Heart left ventricle (tissue), 16 donors: ENCODE results near the gene NDUFAF3. TPM values are rescaled to one million over a fixed set of nuclear protein-coding genes. Genes with fewer than 3 reads are reported as not detected.

Experiments
- ATAC-seq, 4 donors: fragments of 200-7000 bp; cut with Tn5 transposase; one replicate each; pipeline ENCODE4 v1.9.1; 2020 to 2022; ENCODE audit warnings: moderate library complexity in 4 of 4, mild to moderate bottlenecking in 3 of 4, moderate number of reproducible peaks in 1 of 4
- DNase-seq, 5 donors: peaks; one replicate each; pipeline ENCODE4 v3.0.0-alpha.2; 2020
- H3K27ac ChIP-seq, 12 donors: fragments of 200-600 bp; sonication (generic) in 4 of 12; one replicate each; pipeline versions ENCODE4 v1.5.0 to v1.8.0; 2016 to 2022; ENCODE audit warnings: mild to moderate bottlenecking in 2 of 12
- H3K27me3 ChIP-seq, 9 donors: fragments of 200-600 bp; sonication (generic) in 2 of 9; one replicate each; pipeline versions ENCODE4 v1.5.1 to v1.8.0; 2016 to 2022; ENCODE audit warnings: mild to moderate bottlenecking in 3 of 9
- H3K36me3 ChIP-seq, 9 donors: fragments of 200-600 bp; sonication (generic) in 2 of 9; one replicate each; pipeline versions ENCODE4 v1.5.0 to v1.8.0; 2018 to 2022; ENCODE audit warnings: mild to moderate bottlenecking in 2 of 9
- H3K4me1 ChIP-seq, 12 donors: fragments of 200-600 bp; sonication (generic) in 4 of 12; one replicate each; pipeline versions ENCODE4 v1.5.0 to v1.8.0; 2016 to 2022; ENCODE audit warnings: mild to moderate bottlenecking in 3 of 12
- H3K4me3 ChIP-seq, 12 donors: fragments of 200-600 bp; sonication (generic) in 4 of 12; one replicate each; pipeline versions ENCODE4 v1.5.0 to v1.8.0; 2017 to 2022; ENCODE audit warnings: mild to moderate bottlenecking in 9 of 12, moderate library complexity in 4 of 12
- H3K9me3 ChIP-seq, 12 donors: fragments of 200-600 bp; sonication (generic) in 4 of 12; one replicate each; pipeline versions ENCODE4 v1.5.0 to v1.8.0; 2016 to 2022; ENCODE audit warnings: mild to moderate bottlenecking in 1 of 12
- POLR2A ChIP-seq, 2 donors: fragments of 450-650 bp; IDR thresholded peaks; one replicate each; pipeline ENCODE4 v1.6.1; 2017; ENCODE audit warnings: antibody characterized with exemption in 2 of 2, mild to moderate bottlenecking in 2 of 2, moderate library complexity in 2 of 2
- WGBS, 4 donors: extraction: QIAGEN DNeasy Blood & Tissue Kit in 2 of 4; methylation state at CpG; one replicate each; pipeline versions ENCODE4 v1.1.5 to v1.1.7; 2013 to 2018; 5-methylcytosine and 5-hydroxymethylcytosine counted together
- intact Hi-C, 10 donors: fragments of 100-400 bp; cut with DNase I; formaldehyde crosslinking; loops; one replicate each; pipeline versions ENCODE4 v1.11.1 to v1.14.2; 2022
- polyA plus RNA-seq, 2 donors: library from polyadenylated mRNA; stranded (reverse); fragments of 200-250 nt; gene quantifications; one replicate each; pipeline ENCODE4 v1.2.3, GENCODE V29; 2013
- total RNA-seq, 9 donors: library from RNA; depleted of rRNA in 2 of 9; stranded (reverse); fragments of >200 nt in 2 of 9; fragmentation: NEBNext Ultra II Directional in 3 of 9; extraction: Animal tissue kit (Norgen Biotek cat#: 25700) in 3 of 9; gene quantifications; one replicate each; pipeline versions ENCODE4 v1.1.0 to v1.2.4, GENCODE V29; 2016 to 2023
- TF ChIP-seq, protein P1 (sequence below), 12 donors: fragments of 200-600 bp; sonication (generic) in 4 of 12; IDR thresholded peaks; one replicate each; pipeline versions ENCODE4 v1.5.0 to v1.8.0; 2018 to 2022; ENCODE audit warnings: antibody characterized with exemption in 12 of 12, mild to moderate bottlenecking in 5 of 12
- donor health status: ischemic (EF 13 %, LVEDD 7.1; RV severe dilation, severe dysfunction).
- donor health status: healthy with polysubstance abuse.
- donor health status: DM: no; HTN: yes; CAD: no.
- donor health status: DM: no; HTN: no; CAD: no.
- donor health status: ischemic (EF 25% LVEDD 6.9; RV normal size, moderate dysfunction).
- donor health status: ischemic (EF 25% LVEDD 5.7; RV mildly dilated, moderate dysfunction).
- donor health status: healthy.
- donor health status: DM: yes; HTN: yes; CAD: no.
- donor health status: ischemic (EF 35%, LVEDD 5.7; RV mildly dilated, moderate dysfunction).
- donor health status: nonischemic (EF 11% LVEDD 7.7; RV severe dilation, severe dysfunction).
- donor health status: DM: yes; HTN: yes; CAD: no.
- donor health status: PGD.
- donor health status: ischemic (EF 29% LVEDD 5.4; RV normal size, mild dysfunction).
- donor health status: nonischemic (EF 23%, LVEDD 6.1; RV moderate dilation, normal function).

Gene NDUFAF3
- total and polyA plus RNA-seq, 11 donors, result 119 to 308 (median 160) TPM

DNA sequence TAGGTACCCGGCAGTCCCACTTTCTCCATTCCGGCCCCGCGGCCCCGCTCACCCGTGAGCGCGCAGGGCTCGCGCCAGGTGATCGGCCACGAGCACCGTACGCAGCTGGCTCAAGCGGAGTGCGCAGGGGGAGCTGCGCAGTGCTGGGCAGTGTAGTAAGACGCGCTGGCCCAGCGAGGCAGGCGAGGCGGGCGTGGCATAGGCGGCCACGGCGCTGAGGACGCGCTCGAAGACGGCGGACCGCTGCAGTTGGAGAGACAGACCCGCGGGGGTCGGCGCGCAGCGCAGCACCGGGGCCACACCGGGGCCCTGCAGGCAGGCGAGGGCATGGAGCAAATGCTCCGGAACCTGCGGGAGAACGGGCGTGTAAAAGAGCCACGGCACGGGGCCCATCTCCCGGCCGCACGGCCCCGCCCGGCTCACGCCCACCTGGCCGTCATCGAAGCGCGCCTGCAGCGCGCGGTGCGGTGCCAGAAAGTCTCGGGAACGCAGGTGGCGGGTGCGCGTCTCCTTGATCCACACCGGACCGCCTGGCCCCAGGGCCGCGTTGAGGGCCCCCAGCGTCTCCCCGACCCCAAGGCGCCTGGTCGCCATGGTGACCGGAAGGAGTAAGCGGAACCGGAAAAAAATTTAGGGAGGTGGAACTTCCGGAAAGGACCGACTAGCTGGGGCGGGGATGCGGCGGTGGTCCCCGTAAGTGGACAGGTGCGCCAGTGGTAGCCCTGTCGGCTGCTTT is 3.8 kb upstream of the NDUFAF3 start, which contains the start of gene DALRD3:
DALRD3 (minus strand) TSS at position 610 of the 736 bp plus-strand sequence; CDS start at position 594, 16 bp downstream.
- peak; percentile 72 to 79 (median 74) for DNase-seq
- intact Hi-C loops, result loop anchor here in 1 of 10 donors (1.0 kb wide), 1 partner anchor 23 kb away; no protein-coding TSS in a partner anchor
- peak within 1 kb of the TSS; percentile 63 to 100 (median 88) for H3K4me3 ChIP-seq
- TF ChIP-seq, protein P1, sequence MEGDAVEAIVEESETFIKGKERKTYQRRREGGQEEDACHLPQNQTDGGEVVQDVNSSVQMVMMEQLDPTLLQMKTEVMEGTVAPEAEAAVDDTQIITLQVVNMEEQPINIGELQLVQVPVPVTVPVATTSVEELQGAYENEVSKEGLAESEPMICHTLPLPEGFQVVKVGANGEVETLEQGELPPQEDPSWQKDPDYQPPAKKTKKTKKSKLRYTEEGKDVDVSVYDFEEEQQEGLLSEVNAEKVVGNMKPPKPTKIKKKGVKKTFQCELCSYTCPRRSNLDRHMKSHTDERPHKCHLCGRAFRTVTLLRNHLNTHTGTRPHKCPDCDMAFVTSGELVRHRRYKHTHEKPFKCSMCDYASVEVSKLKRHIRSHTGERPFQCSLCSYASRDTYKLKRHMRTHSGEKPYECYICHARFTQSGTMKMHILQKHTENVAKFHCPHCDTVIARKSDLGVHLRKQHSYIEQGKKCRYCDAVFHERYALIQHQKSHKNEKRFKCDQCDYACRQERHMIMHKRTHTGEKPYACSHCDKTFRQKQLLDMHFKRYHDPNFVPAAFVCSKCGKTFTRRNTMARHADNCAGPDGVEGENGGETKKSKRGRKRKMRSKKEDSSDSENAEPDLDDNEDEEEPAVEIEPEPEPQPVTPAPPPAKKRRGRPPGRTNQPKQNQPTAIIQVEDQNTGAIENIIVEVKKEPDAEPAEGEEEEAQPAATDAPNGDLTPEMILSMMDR (IDR thresholded peaks at IDR 0.05), result no peak
- peak in 1 of 2 donors; percentile 67 for TF ChIP-seq POLR2A (IDR thresholded peaks at IDR 0.05)
- H3K4me1 ChIP-seq, result peaks cover 0 to 50% (median 36%) of the 10 kb centered on the region in 12 donors
- 0% methylated on average over 40 to 85 of the region's 85 CpGs for WGBS, 4 donors
- H3K27me3 ChIP-seq, result no peaks in the 10 kb centered on the region
- peaks cover 0 to 41% (median 36%) of the 10 kb centered on the region in 9 donors for H3K36me3 ChIP-seq
- H3K27ac ChIP-seq, result peak within 1 kb of the TSS in 11 of 12 donors; percentile 10 to 100 (median 78)
- H3K9me3 ChIP-seq, result no peaks in the 10 kb centered on the region
- peak in 2 of 4 donors; percentile 6 to 10 for ATAC-seq

DNA sequence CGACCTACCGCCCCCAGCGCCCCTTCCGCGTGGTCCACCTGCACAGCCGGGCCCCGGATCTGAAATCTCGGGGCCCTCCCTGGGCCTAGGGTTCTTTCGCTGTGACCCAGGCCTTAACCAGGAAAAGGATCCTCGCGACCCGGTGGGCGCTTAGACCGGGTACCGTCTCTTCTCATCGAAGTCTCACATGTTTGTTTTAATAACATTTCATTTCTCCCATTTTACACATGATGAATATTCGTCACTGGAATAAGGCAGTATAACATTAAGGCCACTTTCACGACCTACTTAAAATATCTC is 3.3 kb upstream of the NDUFAF3 start:
- no peak for TF ChIP-seq POLR2A (IDR thresholded peaks at IDR 0.05)
- TF ChIP-seq, protein P1 (IDR thresholded peaks at IDR 0.05), result no peak
- Histone ChIP-seq H3K4me3 (peak overlapping the region; percentile 63 to 98 (median 88)), H3K27ac (peak overlapping the region in 11 of 12 donors; percentile 10 to 87 (median 78)), H3K9me3 (no peaks in the 10 kb centered on the region), H3K4me1 (peaks cover 0 to 49% (median 37%) of the 10 kb centered on the region in 12 donors), H3K36me3 (peaks cover 0 to 41% (median 40%) of the 10 kb centered on the region in 9 donors), H3K27me3 (no peaks in the 10 kb centered on the region)
- ATAC-seq (no peak), DNase-seq (no peak)
- 3 to 5% (median 4%) methylated on average over 13 to 18 of the region's 18 CpGs for WGBS, 4 donors
- intact Hi-C loops, result no loop called here

DNA sequence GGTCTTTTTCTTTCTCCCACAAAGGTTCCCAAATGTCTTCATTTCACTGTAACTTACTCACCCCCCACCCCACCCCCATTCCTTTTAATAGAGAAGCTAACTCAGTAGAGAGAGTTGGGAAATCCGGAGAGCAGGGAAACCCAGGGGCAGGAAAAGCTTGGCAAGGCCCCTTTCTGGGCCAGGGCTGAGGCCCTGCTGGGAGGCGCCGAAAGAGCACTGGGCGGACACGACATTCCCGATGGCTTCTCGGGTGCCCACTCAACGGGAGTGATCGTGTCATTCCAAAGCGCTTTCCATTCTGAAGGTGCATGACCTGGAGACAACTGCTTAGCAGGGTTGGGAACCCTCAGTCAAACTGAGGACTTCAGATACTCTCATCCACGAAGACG is 2.0 kb upstream of the NDUFAF3 start:
- intact Hi-C loops, result loop anchor here in 2 of 10 donors (2.0 to 10.0 kb wide), 2 partner anchors 31 to 75 kb away; partner anchors contain the start of gene QRICH1 (in 1 of the 2)
- Histone ChIP-seq H3K27ac (peak overlapping the region in 9 of 12 donors; percentile 99 to 100 (median 100)), H3K9me3 (no peaks in the 10 kb centered on the region), H3K27me3 (no peaks in the 10 kb centered on the region), H3K4me3 (peak overlapping the region in 11 of 12 donors; percentile 76 to 100 (median 95)), H3K36me3 (peaks cover 0 to 42% (median 40%) of the 10 kb centered on the region in 9 donors), H3K4me1 (peaks cover 0 to 60% (median 37%) of the 10 kb centered on the region in 12 donors)
- TF ChIP-seq POLR2A (IDR thresholded peaks at IDR 0.05), result no peak
- TF ChIP-seq, protein P1 (IDR thresholded peaks at IDR 0.05), result no peak
- peak in 1 of 5 donors; percentile 18 for DNase-seq
- 42 to 57% (median 53%) methylated on average over 12 of the region's 12 CpGs for WGBS, 4 donors
- no peak for ATAC-seq
